ENCODE data around the gene INTU.

DNA sequence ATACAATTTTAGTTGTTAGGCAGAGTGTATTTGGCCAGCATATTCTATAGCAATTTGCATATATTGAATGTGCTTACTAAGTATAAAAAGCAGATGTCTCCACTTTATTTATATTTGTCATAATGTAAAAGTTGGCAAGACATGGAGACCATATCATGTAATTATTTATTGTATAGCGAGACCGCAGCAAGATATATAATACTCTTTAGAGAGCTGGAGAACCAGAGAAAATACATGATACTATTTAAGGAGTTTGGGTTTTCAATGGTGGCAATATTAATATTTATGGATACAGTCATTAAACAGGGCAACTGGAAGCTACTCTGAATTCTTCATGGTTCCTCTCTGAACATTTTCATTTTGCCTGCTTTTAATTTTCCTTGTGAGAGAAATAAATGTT, 35.0 kb downstream of the INTU start:
- TF ChIP-seq SP1 (IDR thresholded peaks at IDR 0.05) (no peak), SUZ12 (IDR thresholded peaks at IDR 0.05) (no peak), FOXA1 (IDR thresholded peaks at IDR 0.05) (no peak), L3MBTL2 (conservative IDR thresholded peaks at IDR 0.05) (no peak), BHLHE40 (IDR thresholded peaks at IDR 0.05; ENCODE audit: borderline replicate concordance) (no peak), TARDBP (IDR thresholded peaks at IDR 0.05) (no peak), ZNF384 (IDR thresholded peaks at IDR 0.05) (no peak), FOXK2 (IDR thresholded peaks at IDR 0.05) (no peak), FOXM1 (IDR thresholded peaks at IDR 0.05; ENCODE audit: borderline replicate concordance) (no peak), ARNT (IDR thresholded peaks at IDR 0.05) (no peak)
